Trophoblast cell (in vitro differentiated cells and primary cell): ENCODE results near the gene GNAI3. TPM values are rescaled to one million over a fixed set of nuclear protein-coding genes. Genes with fewer than 3 reads are reported as not detected.

Experiments
- DNase-seq, 2 donors: peaks; one replicate each; pipeline ENCODE4 v3.0.0-alpha.2; 2016
- H2AFZ ChIP-seq: 2 replicates; pipeline ENCODE4 v1.6.1; 2013; ENCODE audit warnings: low read length, moderate library complexity, mild to moderate bottlenecking; ENCODE audit not compliant: insufficient read depth, poor library complexity
- H2AK5ac ChIP-seq: 2 replicates; pipeline ENCODE4 v1.6.1; 2013; ENCODE audit warnings: mild to moderate bottlenecking, low read length
- H2BK120ac ChIP-seq: 2 replicates; pipeline ENCODE4 v1.6.1; 2013; ENCODE audit warnings: low read length, mild to moderate bottlenecking, moderate library complexity; ENCODE audit not compliant: insufficient read depth, poor library complexity
- H2BK12ac ChIP-seq: 2 replicates; pipeline ENCODE4 v1.6.1; 2013; ENCODE audit warnings: mild to moderate bottlenecking, low read length, moderate library complexity
- H2BK5ac ChIP-seq: 2 replicates; pipeline ENCODE4 v1.6.1; 2013; ENCODE audit warnings: low read length, low read depth, moderate library complexity, mild to moderate bottlenecking; ENCODE audit not compliant: poor library complexity
- H3K14ac ChIP-seq: 2 replicates; pipeline ENCODE4 v1.6.1; 2013; ENCODE audit warnings: mild to moderate bottlenecking, low read length
- H3K18ac ChIP-seq: 2 replicates; pipeline ENCODE4 v1.6.1; 2013; ENCODE audit warnings: mild to moderate bottlenecking, low read length
- H3K23ac ChIP-seq: 2 replicates; pipeline ENCODE4 v1.6.1; 2013; ENCODE audit warnings: low read length
- H3K27ac ChIP-seq: 2 replicates; pipeline ENCODE4 v1.5.1; 2013; ENCODE audit warnings: low read depth, mild to moderate bottlenecking, inconsistent platforms, low read length, moderate library complexity
- H3K27me3 ChIP-seq: 2 replicates; pipeline ENCODE4 v1.6.1; 2013; ENCODE audit warnings: inconsistent platforms, mild to moderate bottlenecking, low read length, moderate library complexity; ENCODE audit not compliant: insufficient read depth
- H3K36me3 ChIP-seq, 2 experiments: 1 replicate in 1 of 2; 2 replicates in 1 of 2; pipeline ENCODE4 v1.6.1; 2013; ENCODE audit warnings: low read length in 2 of 2, mild to moderate bottlenecking in 2 of 2, moderate library complexity in 1 of 2; ENCODE audit not compliant: insufficient read depth in 2 of 2, control insufficient read depth in 1 of 2
- H3K4ac ChIP-seq: 2 replicates; pipeline ENCODE4 v1.6.1; 2013; ENCODE audit warnings: low read depth, mild to moderate bottlenecking, low read length, moderate library complexity
- H3K4me1 ChIP-seq, 2 experiments: 1 replicate in 1 of 2; 2 replicates in 1 of 2; pipeline ENCODE4 v1.6.1; 2013; ENCODE audit warnings: low read length in 2 of 2, mild to moderate bottlenecking in 2 of 2, moderate library complexity in 1 of 2; ENCODE audit not compliant: insufficient read depth in 2 of 2, control insufficient read depth in 1 of 2
- H3K4me2 ChIP-seq: 2 replicates; pipeline ENCODE4 v1.6.1; 2013; ENCODE audit warnings: inconsistent platforms, mild to moderate bottlenecking, low read length, moderate library complexity
- H3K4me3 ChIP-seq: 2 replicates; pipeline ENCODE4 v1.5.1; 2013; ENCODE audit warnings: mild to moderate bottlenecking, low read depth, low read length, inconsistent platforms
- H3K79me1 ChIP-seq: one replicate; pipeline ENCODE4 v1.6.1; 2013; ENCODE audit warnings: low read length
- H3K79me2 ChIP-seq: 2 replicates; pipeline ENCODE4 v1.6.1; 2013; ENCODE audit warnings: low read length, mild to moderate bottlenecking; ENCODE audit not compliant: control insufficient read depth, insufficient read depth, poor library complexity
- H3K9ac ChIP-seq: 2 replicates; pipeline ENCODE4 v1.6.1; 2013; ENCODE audit warnings: mild to moderate bottlenecking, low read length
- H3K9me3 ChIP-seq: 2 replicates; pipeline ENCODE4 v1.6.1; 2013; ENCODE audit warnings: low read depth, mild to moderate bottlenecking, control low read depth, inconsistent platforms, low read length; ENCODE audit not compliant: insufficient read depth
- H4K12ac ChIP-seq: 2 replicates; pipeline ENCODE4 v1.6.1; 2013; ENCODE audit warnings: low read depth, mild to moderate bottlenecking, low read length, moderate library complexity
- H4K8ac ChIP-seq: 2 replicates; pipeline ENCODE4 v1.6.1; 2013; ENCODE audit warnings: low read depth, mild to moderate bottlenecking, low read length, moderate library complexity
- H4K91ac ChIP-seq: one replicate; pipeline ENCODE4 v1.6.1; 2013; ENCODE audit warnings: low read depth, mild to moderate bottlenecking, low read length, moderate library complexity
- WGBS: extraction: QIAGEN DNeasy Blood & Tissue Kit; methylation state at CpG from one replicate; pipeline ENCODE4 v1.1.7; 2013; ENCODE audit warnings: missing lambda C conversion rate; ENCODE audit not compliant: insufficient read length, insufficient coverage; ENCODE audit errors: extremely low coverage; 5-methylcytosine and 5-hydroxymethylcytosine counted together
- polyA plus RNA-seq: library from polyadenylated mRNA; stranded (reverse); fragments of 200-250 nt; gene quantifications from 2 replicates; pipeline ENCODE4 v1.2.3, GENCODE V29; 2013

Gene GNAI3
- polyA plus RNA-seq: 6.9 and 7.0 TPM in 2 replicates

DNA sequence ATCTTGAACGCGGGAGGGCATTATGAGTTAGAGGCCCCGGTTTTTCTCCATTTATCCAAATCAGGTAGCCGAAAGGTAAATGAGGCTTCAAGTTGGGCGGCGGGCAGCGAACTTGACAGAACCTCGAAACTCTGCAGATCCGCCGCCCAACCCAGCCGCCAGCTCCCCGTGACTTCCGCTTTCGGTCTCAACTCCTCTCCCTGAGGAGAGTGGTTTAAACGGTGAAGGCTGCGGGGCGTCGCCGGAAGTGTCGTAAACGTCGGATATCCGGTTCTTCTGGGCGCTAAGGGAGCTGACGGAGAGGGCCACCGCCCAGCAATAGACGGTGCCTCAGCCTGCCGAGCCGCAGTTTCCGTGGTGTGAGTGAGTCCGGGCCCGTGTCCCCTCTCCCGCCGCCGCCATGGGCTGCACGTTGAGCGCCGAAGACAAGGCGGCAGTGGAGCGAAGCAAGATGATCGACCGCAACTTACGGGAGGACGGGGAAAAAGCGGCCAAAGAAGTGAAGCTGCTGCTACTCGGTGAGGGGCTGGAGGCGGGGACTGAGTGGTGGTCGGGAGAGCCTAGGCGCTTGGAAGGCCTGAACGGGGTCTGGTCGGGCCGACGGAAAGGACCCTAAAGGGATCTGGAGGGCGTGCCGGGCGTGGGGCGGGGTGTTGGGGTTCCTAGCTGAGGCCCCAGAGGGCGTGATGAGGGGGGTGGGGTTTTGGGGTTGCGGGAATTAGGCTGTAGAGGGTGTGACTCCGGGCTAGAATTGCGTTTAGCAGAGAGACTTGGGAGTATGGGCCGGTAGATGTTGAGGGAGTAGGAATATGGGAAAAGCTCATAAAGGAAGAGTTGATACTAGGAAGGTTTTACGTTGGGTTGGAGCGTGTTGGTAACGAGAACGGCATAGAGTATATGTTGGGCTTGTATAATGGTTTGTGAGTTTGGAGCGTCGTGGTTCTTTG, at the start of gene GNAI3:
GNAI3 (plus strand) TSS at position 295 of the 947 bp plus-strand sequence; CDS start at position 401, 106 bp downstream.
- H3K79me1 ChIP-seq: peaks cover 6% of the 10 kb centered on the region
- peak within 1 kb of the TSS; percentile 78 for H2AK5ac ChIP-seq
- H3K9ac ChIP-seq: peak within 1 kb of the TSS; percentile 87
- H4K8ac ChIP-seq: peak within 1 kb of the TSS; percentile 96
- H3K4me1 ChIP-seq: peaks cover 3 to 5% of the 10 kb centered on the region in 2 experiments
- no peaks in the 10 kb centered on the region for H3K36me3 ChIP-seq
- H3K27ac ChIP-seq: peak within 1 kb of the TSS; percentile 46
- H3K23ac ChIP-seq: no peak within 1 kb of the TSS
- H3K79me2 ChIP-seq: peaks cover 9% of the 10 kb centered on the region
- H3K9me3 ChIP-seq: no peaks in the 10 kb centered on the region
- DNase-seq: peak; percentile 95 to 98
- H2BK12ac ChIP-seq: no peak within 1 kb of the TSS
- H3K4me2 ChIP-seq: peak within 1 kb of the TSS; percentile 82
- H3K4me3 ChIP-seq: peak within 1 kb of the TSS; percentile 90
- H3K4ac ChIP-seq: peak within 1 kb of the TSS; percentile 76
- peak within 1 kb of the TSS; percentile 47 for H2BK5ac ChIP-seq
- peak within 1 kb of the TSS; percentile 89 for H3K18ac ChIP-seq
- whole genome bisulfite sequencing: no CpG with 5 or more reads among the region's 68 CpGs
- peak within 1 kb of the TSS; percentile 95 for H3K14ac ChIP-seq
- peak within 1 kb of the TSS; percentile 86 for H2AFZ ChIP-seq
- H4K91ac ChIP-seq: peak within 1 kb of the TSS; percentile 88
- peak within 1 kb of the TSS; percentile 44 for H2BK120ac ChIP-seq
- no peaks in the 10 kb centered on the region for H3K27me3 ChIP-seq
- peak within 1 kb of the TSS; percentile 90 for H4K12ac ChIP-seq

DNA sequence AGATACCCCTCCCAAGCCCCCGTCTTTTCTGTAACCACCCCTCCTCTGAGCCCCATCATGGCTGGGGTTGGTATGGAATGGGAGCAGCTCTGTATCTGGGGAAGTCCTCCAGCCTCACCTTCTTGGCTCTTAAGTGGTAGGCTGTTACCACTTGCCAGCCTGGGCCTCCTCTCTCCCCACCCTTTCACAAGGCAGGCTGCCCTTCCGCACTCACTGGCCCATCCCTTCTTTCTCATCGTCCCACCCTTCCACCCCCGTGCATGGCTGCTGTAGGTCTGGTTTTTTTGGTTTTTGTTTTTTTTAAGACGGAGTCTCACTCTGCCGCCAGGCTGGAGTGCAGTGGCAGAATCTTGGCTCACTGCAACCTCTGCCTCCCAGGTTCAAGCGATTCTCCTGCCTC, 49.3 kb upstream of the GNAI3 start:
- H2BK5ac ChIP-seq: no peak overlapping the region
- H3K4ac ChIP-seq: no peak overlapping the region
- no peak overlapping the region for H4K91ac ChIP-seq
- no peak overlapping the region for H3K27ac ChIP-seq
- DNase-seq: no peak
- H3K4me3 ChIP-seq: no peak overlapping the region
- peaks cover 2% of the 10 kb centered on the region for H3K79me2 ChIP-seq
- H3K9ac ChIP-seq: no peak overlapping the region
- no peaks in the 10 kb centered on the region for H3K27me3 ChIP-seq
- H2BK120ac ChIP-seq: no peak overlapping the region
- H4K8ac ChIP-seq: no peak overlapping the region
- H3K23ac ChIP-seq: no peak overlapping the region
- no peak overlapping the region for H3K4me2 ChIP-seq
- H3K14ac ChIP-seq: no peak overlapping the region
- no CpG with 5 or more reads among the region's 7 CpGs for WGBS
- no peaks in the 10 kb centered on the region for H3K9me3 ChIP-seq
- no peak overlapping the region for H4K12ac ChIP-seq
- no peak overlapping the region for H2BK12ac ChIP-seq
- H3K4me1 ChIP-seq: peaks cover 15 to 27% of the 10 kb centered on the region in 2 experiments
- H2AK5ac ChIP-seq: no peak overlapping the region
- H2AFZ ChIP-seq: no peak overlapping the region
- peaks cover 2% of the 10 kb centered on the region for H3K79me1 ChIP-seq
- H3K18ac ChIP-seq: peak overlapping the region; percentile 41
- H3K36me3 ChIP-seq: peaks cover 11 to 17% of the 10 kb centered on the region in 2 experiments

DNA sequence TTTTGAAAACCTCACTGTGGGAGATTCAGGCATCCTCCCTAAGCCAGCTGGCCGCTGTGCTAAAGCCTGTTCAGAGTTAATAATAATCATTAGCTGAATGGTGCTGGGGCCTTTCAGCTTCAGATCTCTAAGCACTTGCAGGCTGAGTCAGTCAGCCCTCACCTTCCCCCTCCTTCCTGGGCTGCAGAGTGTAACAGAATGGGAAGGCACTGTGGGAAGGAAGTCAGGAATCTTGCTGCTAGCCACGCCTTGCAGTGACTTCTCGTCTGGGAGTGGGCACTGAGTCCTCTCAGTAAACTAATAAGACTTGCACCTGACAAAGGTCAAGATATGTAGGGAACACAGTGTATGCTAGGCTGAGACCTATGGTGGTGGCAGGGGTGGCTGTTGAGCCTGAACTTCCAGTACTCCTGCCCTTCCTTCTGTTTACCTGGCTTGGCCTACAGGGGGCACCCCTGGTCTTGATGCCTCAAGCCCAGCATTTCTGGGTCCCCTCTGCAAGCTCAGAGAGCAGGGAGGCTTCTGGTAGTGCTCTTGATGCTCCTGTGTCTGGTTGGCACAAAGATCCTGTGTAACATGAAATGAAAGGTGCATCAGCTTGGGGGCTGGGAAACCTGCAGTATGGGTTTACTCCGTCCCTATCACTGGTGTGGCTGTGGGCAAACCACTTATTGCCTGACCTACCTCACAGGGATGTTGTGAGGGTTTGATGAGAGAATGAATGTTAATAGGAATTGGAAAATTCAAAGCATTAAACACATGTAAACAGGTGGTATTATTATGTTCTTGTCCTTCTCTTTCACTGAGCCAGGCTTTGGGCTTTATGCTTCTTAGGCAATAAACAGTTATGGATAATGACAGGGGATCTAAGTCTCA, 48.5 kb upstream of the GNAI3 start:
- H3K9me3 ChIP-seq: no peaks in the 10 kb centered on the region
- no peak overlapping the region for H3K4me3 ChIP-seq
- no peak overlapping the region for H2BK120ac ChIP-seq
- H3K27ac ChIP-seq: no peak overlapping the region
- no peak overlapping the region for H4K91ac ChIP-seq
- H2AK5ac ChIP-seq: no peak overlapping the region
- H3K4me1 ChIP-seq: peaks cover 15 to 25% of the 10 kb centered on the region in 2 experiments
- WGBS: no CpG with 5 or more reads among the region's 4 CpGs
- H3K4ac ChIP-seq: no peak overlapping the region
- H3K36me3 ChIP-seq: peaks cover 11 to 17% of the 10 kb centered on the region in 2 experiments
- H3K14ac ChIP-seq: no peak overlapping the region
- H3K79me2 ChIP-seq: no peaks in the 10 kb centered on the region
- H2AFZ ChIP-seq: no peak overlapping the region
- no peak overlapping the region for H3K9ac ChIP-seq
- H4K12ac ChIP-seq: no peak overlapping the region
- H3K79me1 ChIP-seq: peaks cover 2% of the 10 kb centered on the region
- H3K27me3 ChIP-seq: no peaks in the 10 kb centered on the region
- no peak overlapping the region for H3K23ac ChIP-seq
- DNase-seq: peak in 1 of 2 donors; percentile 28
- no peak overlapping the region for H3K4me2 ChIP-seq
- no peak overlapping the region for H3K18ac ChIP-seq
- H2BK12ac ChIP-seq: no peak overlapping the region
- no peak overlapping the region for H2BK5ac ChIP-seq
- H4K8ac ChIP-seq: no peak overlapping the region

DNA sequence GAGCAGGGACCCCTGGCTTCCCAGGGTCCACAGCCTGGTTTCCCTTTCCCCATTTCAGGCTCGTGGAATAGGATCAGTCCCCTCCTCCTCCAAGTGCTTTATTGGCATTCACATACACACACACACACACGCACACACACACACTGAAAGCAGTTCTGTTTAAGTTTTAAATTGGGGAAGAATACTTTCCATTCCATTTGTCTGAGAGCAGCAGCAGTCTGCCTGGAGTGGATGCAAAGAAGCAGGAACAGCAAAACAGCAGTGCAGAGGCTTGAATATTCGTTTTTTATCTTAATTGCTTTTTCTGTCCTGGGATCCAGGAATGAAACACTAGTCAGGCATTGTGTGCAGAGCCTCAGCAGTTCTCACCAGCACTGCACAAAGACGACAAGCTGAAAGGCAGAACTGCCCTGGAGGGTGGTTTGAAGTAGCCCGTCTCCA, 47.5 kb upstream of the GNAI3 start:
- no peak overlapping the region for H3K14ac ChIP-seq
- H2AK5ac ChIP-seq: no peak overlapping the region
- H3K18ac ChIP-seq: no peak overlapping the region
- no peak overlapping the region for H3K4ac ChIP-seq
- H4K91ac ChIP-seq: no peak overlapping the region
- WGBS: no CpG with 5 or more reads among the region's 5 CpGs
- no peak overlapping the region for H3K9ac ChIP-seq
- peaks cover 15 to 24% of the 10 kb centered on the region in 2 experiments for H3K4me1 ChIP-seq
- H2BK12ac ChIP-seq: no peak overlapping the region
- no peak overlapping the region for H4K12ac ChIP-seq
- peaks cover 6 to 11% of the 10 kb centered on the region in 2 experiments for H3K36me3 ChIP-seq
- H4K8ac ChIP-seq: no peak overlapping the region
- no peaks in the 10 kb centered on the region for H3K27me3 ChIP-seq
- H3K9me3 ChIP-seq: no peaks in the 10 kb centered on the region
- H3K4me3 ChIP-seq: no peak overlapping the region
- no peak overlapping the region for H2AFZ ChIP-seq
- no peak overlapping the region for H2BK5ac ChIP-seq
- DNase-seq: peak in 1 of 2 donors; percentile 11
- H3K4me2 ChIP-seq: peak overlapping the region; percentile 37
- no peak overlapping the region for H3K23ac ChIP-seq
- no peak overlapping the region for H2BK120ac ChIP-seq
- peaks cover 2% of the 10 kb centered on the region for H3K79me1 ChIP-seq
- peak overlapping the region; percentile 24 for H3K27ac ChIP-seq
- no peaks in the 10 kb centered on the region for H3K79me2 ChIP-seq
